Measurements from ENCODE around the gene SPAG8. TPM values are rescaled to one million over a fixed set of nuclear protein-coding genes. Genes with fewer than 3 reads are reported as not detected.
A peak's percentile ranks its signal among the peaks of the same experiment; 100 is the strongest.

The SPAG8 gene
- total RNA-seq, 1 donor from 2014 or later = 2.9 TPM

DNA sequence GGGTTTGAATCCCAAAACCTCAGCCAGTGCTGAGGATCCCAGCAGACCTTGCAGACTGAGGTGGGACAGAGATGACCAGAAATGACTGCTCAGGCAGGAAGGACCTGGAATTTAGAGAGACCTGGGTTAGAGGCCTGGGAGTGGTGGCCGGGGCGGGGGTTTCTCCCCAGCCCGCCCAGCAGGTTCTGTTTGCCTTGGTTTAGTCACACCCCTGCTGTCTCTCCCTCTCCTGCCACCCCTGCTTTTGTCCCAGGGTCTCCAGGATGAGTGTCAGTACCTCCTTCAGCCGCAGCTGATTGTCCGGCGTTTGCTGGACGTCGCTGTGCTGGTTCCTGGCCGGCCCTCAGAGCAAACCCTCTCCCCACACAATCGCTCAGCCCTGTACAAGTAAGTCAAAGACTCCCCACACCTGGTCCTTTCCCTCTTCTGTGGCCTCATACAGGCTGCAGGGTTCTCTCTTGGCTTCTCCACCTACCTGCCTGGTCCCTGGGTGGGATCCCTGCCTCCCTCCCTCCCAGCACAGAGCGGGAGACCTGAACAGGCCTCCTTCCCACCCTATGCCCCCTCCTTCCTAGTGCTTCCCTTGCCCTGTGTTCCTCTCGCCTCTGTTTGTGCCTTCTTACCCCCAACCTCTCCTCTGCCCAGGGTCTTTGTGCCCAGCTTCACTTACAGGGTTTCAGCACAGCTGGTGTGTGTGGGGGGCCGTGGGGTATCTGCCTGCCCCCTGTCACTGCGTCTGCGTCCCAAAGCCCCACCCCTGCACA is 29.0 kb upstream of the SPAG8 start:
- FAIRE-seq (no peak), DNase-seq (ENCODE audit: low spot score in 2 of 2) (no peak)

DNA sequence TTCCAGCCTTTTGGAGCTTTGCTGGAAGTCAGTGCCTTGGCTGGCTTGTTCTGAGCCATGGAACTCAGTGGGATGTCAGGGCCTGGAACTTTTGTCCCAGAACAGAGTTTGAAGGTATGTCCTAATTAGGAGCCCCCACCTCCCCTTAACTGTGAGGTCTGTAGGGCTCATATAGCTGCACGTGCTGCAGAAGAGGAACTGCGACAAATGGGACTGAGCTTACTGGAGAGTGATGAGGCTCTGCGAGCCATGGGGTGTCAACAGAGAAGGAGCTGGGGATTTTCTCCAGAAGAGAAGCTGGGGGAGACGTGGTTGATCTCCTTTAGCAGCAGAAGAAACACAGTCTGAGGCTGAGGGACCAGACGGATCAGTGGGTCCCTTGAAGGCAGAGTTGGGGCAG is 27.9 kb upstream of the SPAG8 start:
- FAIRE-seq = no peak
- DNase-seq (ENCODE audit: low spot score in 2 of 2) = no peak

DNA sequence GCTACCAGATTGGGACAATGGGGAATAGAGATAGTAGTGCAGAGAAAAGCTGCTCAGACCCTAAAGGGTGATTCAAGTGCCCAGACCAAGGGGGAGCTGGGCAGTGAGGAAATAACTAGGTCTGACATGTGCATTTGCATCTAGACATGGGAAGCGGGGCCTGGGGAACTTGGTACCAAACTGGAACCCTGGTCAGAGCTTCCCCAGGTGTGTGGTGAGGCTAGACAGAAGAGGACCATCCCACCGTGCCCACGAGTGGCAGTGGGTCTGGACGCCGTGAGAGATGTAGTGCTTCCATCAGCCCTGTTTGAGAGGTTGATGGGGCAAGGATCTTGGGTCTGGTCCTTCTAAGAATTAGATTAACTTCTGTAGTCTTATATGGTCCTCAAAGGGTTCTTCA is 24.5 kb upstream of the SPAG8 start:
- no peak for FAIRE-seq
- no peak for DNase-seq (ENCODE audit: low spot score in 2 of 2)

DNA sequence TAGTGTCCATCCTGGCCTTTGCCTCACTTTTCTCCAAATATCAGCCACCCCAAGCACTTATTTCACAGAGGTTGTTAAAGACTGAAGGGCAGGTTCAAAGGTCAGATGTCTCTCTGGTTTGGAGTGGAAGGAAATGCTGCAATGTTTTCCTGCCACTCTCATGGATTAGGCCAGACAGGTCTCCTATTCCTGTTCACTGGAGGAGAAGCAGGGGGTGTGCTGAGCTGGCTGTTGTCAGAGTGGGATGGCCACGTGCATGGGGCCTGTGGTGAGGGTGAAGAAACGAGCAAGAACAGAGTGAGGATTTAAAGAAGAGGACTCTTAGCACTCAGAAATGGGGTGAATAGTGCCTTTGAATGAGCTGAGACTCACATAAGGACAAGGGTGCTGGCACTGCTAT is 23.7 kb upstream of the SPAG8 start:
- FAIRE-seq (no peak), DNase-seq (ENCODE audit: low spot score in 2 of 2) (no peak)

DNA sequence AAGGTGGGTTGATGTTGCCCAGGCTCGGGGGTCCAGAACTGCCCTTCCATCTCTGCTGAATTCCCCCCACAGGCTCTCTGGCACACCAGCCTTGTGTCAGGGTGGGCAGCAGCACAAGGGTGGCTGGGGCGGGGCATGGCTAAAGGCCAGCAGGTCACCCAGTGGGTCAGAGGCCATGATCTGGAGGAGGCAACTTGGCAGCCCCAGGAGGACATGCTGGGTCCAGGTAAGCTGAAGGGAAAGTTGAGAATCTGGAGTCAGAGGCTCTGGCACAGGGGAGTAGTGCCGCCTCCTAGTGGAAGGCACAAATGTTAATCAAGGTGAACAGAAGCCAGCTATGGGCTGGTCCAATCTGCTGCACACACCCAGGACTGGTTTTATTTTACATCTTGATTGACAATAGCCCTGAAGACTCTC is 23.2 kb upstream of the SPAG8 start:
- DNase-seq (ENCODE audit: low spot score in 2 of 2) = no peak
- FAIRE-seq = no peak

DNA sequence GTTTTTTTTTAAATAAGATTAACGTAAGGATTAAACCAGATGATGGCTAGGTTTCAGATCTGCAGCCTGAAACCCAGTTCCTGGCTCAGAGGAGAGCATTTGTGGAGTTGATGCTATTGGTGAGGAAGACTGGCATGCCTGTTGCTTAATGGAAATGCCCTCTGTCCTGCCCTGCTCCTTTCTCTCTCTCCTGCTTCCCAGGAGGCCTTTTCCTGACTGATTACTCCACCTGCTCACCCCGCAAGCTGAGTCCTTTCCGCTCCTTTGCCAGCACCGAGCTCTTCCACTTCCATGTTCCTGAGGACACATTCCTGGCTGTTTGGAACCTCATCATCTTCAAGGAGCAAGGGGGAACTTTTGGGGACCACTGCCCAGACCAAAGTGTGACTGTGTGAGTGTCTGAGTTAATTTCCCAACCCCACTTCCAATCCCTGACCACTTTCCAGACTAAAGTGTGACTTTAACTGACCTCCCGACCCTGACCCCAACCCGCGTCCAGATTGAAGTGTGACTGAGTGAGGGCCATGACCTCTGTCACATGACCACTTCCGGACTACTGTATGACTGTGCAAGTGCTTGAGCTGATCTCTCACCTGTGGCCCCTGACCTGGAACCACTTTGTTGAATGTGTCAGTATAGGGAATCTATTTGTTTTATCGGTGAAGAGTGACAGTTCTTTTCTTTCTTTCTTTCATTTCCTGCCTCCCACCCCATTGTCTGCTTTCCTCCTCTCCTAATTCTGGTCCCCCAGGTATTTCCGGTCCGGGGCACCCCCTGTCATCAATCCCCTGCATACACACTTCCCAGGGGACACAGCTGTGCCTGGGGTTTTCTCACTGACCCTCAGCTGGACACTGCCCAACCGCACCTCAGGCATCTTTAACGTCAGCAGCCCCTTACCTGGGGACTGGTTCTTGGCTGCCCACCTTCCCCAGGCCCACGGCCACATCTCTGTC is 22.5 kb upstream of the SPAG8 start:
- DNase-seq (ENCODE audit: low spot score in 2 of 2) (no peak), FAIRE-seq (no peak)

DNA sequence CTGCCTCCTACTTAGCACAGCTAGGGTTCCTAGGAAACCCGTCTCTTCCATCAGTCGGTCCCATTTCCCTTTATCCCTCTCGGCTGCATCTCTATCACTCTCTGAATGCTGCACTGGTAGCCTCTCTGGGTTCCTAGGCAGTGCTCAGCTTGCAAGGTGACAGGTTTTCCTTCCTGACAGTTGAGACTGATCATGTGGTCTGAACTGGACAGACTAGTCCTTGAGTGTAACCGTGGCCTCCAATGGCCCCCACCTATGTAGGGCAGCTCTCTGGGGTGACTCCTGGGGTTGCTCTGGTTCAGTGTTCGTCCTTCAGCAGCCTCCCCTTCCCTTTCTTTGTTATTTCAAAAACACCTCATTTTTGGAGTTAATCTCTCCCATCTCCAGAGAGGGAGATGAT is 20.8 kb upstream of the SPAG8 start:
- no peak for DNase-seq (ENCODE audit: low spot score in 2 of 2)
- FAIRE-seq = no peak

DNA sequence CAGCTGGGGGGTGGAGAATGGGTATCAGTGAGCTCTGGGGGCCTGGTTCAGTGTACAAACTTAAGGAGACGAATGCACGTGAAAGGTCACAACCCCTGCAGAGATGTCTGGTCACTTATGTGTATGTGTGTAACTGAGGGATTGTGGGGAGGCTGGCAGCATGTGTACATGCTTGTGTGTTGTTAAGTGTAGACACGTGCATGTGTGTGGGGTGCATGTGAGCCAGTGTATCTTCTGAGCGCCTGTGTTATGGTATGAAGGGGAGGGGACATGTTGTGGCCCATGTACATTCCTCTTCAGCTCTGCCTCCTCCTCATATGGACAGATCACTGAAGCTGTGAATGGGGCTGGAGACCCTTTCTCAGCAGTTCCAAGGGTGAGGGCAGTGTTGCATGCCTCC is 19.0 kb upstream of the SPAG8 start:
- FAIRE-seq (no peak), DNase-seq (ENCODE audit: low spot score in 2 of 2) (no peak)

DNA sequence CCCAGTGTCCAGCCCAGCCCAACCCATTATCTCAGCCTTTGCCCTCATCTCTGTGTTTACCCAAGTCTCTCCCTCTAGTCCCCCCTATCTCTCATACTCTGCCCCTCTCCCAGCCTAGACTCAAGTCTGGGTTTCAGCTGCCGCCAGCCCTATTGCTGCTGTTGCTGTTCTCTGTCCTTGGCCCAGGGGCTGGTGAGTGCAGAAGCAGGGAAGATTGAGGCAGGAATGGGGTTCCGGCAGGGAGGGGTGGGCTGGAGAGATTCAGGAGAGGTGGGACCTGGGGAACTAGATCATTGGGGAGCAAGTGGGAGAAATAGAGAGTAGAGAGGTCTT is 17.7 kb upstream of the SPAG8 start:
- no peak for DNase-seq (ENCODE audit: low spot score in 2 of 2)
- FAIRE-seq = no peak

DNA sequence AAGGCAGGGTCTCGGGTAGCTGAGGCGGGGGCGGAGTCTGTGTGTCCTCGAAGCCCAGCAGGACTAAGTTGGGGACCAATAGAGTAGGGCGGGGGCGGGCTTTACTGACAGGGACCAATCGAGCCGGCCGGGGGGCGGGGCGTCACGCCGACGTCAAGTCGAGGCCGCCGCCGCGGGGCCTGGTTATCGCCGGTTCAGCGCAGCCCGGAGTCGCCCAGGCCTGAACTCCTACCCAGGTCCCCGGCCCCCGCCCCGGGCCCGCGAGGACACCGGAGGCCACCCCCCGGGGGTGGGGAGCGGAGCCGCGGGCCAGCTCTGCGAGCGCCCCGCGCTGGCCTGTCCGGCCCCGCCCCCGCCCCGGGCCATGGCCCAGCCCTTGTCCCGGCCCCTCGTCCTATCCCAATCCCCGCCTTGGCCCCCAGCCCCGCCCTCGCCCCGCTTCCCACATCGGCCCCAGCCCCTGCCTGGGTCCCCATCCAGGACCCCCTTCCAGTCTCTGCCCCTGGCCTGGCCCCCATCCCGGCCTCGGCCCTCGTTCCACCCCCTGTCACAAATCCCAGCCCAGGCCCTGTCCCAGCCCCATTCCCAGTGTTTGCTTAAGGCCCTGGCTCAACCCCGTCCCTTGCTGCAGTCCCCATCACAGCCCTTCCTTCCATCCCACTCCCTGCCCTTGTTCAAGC is 17.2 kb upstream of the SPAG8 start, which contains the start of gene TMEM8B:
TSS of gene TMEM8B (plus strand) at position 145 of the 680 bp plus-strand sequence. CDS start at position 365, 220 bp downstream.
- FAIRE-seq = no peak
- DNase-seq (ENCODE audit: low spot score in 2 of 2) = peak; percentile 91 to 97

DNA sequence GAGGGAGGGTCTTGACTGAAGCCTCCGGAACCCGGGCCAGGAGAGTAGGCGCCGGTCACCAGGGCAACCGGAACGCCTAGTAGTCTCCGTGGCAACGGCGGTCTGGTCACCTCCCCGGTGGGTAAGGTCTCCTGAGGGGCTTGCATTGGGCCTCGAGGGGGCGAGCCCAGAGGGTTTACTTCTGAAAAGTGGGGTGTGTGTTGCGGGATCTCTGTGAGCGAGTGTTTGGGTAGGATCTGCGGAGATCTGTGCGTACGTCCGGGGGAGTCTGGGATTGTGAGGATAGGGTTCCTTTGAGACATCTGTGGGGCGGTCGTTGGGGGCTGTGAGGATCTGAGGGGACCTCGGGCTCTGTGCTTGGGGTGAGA is 16.6 kb upstream of the SPAG8 start, which contains the start of gene FAM221B:
TSS of gene FAM221B (minus strand) at position 17 of the 368 bp plus-strand sequence. CDS start 2,571 bp downstream, outside the sequence.
- FAIRE-seq (no peak), DNase-seq (ENCODE audit: low spot score in 2 of 2) (no peak)

DNA sequence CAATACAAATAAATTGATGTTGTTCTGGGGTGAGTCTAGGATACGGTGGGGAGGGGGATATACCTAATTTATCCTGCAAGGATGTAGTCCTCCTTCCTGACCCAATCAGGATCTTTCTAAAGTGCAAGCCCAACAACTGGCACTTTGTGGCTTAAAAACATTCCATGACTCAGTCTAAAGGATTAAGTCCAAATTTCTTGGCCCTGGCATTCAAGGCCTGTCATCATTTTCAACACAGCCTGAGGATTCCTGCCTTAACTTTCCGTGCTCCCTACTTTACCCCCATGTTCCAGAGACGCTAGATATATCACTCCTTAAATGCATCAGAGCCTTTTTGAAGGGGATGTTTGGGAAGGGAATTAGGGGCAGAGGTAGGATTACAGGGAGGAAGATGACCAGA is 15.4 kb upstream of the SPAG8 start:
- DNase-seq (ENCODE audit: low spot score in 2 of 2) = no peak

DNA sequence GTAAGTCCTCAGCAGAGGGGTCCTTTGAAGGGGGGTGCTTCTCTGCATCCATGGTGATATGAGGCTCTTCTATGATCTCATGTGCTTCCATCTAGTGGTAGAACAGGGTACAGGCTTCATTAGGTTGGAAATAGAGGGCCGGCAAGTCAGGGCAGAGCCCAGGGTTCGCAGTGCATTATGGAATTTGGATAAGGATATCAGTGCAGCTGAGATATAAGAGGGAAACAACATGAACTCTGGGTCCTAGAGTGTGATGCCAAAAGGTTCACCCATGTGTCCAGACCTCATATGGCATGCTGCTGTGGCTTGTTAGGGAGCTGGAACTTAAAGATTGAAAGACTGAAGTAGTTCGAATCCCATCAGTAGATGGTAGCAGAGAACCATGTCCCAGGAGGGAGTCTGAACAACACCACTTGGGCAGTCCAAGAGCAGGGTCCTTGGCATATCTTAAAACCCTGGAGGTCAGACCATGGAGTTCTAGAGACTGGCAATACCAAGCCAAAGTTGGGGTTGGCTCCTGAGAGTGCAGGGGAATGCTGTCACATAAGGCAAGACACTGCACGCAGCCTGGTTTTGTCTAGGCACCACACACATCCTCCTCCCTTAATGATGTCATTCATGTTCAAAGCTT is 14.1 kb upstream of the SPAG8 start:
- DNase-seq (ENCODE audit: low spot score in 2 of 2) (peak in 1 of 2 donors; percentile 47), FAIRE-seq (no peak)

More for the DNA sequence above, 15.4 kb upstream of the SPAG8 start:
- no peak for FAIRE-seq

DNA sequence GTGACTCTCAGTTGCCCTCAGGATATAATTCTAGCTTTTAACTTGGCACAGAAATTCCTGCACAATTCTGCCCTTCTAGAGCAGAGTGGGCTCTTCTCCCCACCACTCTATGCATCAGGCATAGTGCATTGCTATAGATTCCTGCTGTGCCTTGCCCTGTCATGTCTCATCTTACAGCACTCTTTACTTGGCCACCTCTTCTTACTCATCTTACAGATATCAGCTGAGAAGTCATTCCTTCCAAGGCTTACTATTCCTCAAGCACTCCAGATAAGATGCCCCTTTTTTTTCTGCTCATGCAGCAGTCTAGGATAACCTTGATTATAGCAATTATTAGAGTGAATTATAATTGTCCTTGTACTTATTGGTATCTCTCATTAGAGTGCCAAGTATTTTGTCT is 10.9 kb upstream of the SPAG8 start:
- DNase-seq (ENCODE audit: low spot score in 2 of 2) = no peak
- no peak for FAIRE-seq

DNA sequence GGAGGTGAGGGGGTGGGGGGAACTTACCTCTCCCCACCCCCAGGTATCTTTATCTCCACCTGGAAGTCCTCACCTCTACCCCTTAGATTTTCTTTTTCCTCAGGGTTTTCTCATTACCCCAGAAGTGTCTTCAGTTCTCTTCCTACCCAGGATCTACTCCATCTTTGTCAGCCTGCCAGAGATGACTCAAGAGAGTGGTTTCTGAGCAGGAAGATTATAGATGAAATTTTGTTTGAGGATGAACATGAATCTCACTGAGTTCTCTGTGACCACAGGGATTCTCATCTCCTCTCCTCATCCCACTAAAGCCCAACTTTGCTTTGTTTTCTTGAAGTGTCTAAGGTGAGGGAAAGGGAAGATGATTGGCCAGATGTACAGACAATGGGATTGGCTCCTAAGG is 8.0 kb upstream of the SPAG8 start:
- FAIRE-seq (no peak), DNase-seq (ENCODE audit: low spot score in 2 of 2) (no peak)

DNA sequence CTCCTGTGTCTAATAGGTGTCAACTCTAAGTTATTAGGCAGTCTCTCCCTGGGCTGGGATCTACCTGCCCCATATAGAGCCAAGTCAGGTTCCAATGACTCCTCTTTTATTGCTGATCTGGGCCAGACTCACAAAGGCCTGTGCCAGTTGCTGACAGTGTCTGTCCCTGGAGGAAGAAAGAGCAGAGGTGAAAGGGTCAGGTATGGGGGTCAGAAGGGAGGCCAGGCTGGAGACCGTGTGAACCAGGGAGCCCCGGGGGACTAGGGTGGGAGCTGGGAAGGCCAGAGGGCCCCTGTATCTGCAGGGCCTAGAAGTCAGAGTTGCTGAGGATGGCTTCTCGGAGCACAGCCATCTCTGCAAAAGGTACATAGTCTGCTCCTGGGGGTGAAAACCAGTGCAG is 6.3 kb upstream of the SPAG8 start:
- no peak for DNase-seq (ENCODE audit: low spot score in 2 of 2)
- FAIRE-seq = no peak

DNA sequence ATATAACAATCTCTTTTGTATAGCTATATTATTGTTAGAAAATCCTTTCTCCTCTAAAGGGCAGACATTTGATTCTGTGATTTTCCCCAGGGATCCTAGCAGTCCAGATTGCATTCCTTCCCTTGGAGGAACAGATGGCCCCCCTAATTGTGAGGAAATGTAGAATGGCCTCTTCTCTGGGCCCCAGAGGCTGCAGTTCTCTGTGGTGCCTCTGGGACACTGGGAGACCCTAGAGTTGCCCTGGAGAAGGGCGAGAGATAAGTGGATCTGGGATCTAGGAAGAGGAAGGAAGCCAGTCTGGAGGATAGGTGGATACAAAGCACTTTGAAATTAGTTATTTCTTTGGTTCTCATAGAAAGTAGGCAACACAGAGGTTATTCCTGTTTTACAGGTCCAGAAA is 4.6 kb upstream of the SPAG8 start:
- DNase-seq (ENCODE audit: low spot score in 2 of 2) (no peak), FAIRE-seq (no peak)

DNA sequence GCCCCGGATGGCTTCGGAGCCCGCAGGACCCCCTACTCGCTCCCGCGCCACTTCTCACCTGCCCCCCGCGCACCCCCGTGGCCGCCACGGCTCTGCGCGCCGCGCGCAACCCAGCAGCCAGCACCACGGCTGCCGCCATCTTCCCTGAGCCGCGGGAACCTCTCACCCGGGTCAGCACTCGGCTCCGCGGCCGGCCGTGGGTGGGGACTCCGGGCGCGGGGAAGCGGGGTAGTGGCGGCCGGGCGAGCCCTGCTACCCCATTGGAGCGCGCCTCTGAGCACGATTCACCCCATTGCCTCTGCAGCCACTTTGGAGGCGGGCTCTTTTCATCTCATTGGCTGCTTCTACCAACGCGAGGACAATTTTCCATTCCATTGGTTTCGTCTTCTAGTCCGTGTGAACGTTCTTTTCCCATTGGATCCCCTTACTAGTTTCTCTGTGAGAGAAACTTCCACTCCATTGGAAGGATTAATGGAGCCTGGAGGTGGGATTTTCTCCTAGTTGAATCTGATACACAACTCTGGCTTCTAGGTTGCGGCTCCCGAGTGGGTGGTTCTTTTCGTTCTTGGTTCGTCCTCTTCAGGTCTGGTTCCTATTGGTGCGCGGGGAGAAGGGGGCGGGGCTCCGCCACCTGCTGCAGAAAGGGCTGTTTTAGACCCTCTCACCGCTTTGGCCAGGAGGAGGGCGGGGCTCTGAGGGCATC is 2.9 kb upstream of the SPAG8 start, which contains the start of gene HINT2:
TSS of gene HINT2 (minus strand) at position 202 of the 703 bp plus-strand sequence. CDS start at position 139, 63 bp downstream.
- DNase-seq (ENCODE audit: low spot score in 2 of 2) = peak; percentile 90 to 92
- FAIRE-seq = peak; percentile 74

DNA sequence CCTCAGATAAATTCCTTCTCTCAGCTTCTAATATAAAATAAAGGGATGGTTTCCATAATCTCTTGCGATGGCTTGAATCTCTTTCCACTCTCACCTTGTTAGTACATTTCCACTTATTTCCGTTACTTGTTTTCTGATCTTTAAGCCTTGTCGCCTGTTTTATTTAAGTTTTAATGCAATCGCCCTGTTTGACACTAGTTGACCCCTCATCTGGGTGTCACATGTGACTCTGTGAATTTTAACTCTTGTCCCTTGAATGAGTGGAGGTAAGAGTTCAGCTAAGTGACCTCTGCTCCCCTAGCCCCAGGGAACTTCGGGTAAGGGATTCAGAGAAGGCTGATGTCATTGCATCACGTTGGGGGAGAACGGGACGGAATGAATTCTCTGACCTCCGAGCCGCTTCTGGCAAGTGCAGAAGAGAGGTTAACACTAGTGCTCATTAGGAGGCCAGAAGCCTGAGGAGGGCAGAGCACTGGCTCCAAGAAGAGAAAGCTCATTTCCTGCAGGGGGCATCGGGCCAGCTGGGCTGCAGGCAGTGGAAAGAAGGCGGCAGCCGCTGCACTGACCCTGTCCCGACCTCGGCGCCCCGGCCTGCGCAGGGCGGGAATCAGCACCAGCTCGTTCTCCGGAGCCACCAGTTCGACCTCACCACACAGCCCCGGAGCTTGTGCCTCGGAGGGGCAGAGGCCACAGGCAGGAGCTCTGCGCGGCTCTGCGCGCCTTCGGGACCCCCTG is 2.2 kb upstream of the SPAG8 start:
- DNase-seq (ENCODE audit: low spot score in 2 of 2) (peak; percentile 47), FAIRE-seq (no peak)
